K562 (cell line): Measurements from ENCODE around the gene SUSD3. TPM values are rescaled to one million over a fixed set of nuclear protein-coding genes. Genes with fewer than 3 reads are reported as not detected.

Experiments used
- ATAC-seq: fragments of 200-7000 bp; cut with Tn5 transposase; 3 replicates; pipeline ENCODE4 v1.9.1; 2020; ENCODE audit warnings: moderate library complexity
- BruUV-seq: library from RNA; stranded (reverse); fragments of 400-500 nt; replicated peaks from 2 replicates; lab custom pipeline; 2021; lab: Mats Ljungman, UMichigan
- CTCF ChIA-PET: fragments of 300-600 bp; formaldehyde crosslinking; extraction: SDS; loops from one replicate; lab custom pipeline; 2021; ENCODE audit warnings: low intra/inter-chr PET ratio; lab: Yijun Ruan, JAX
- POLR2A ChIA-PET: fragments of 300-600, 350-650 bp; sonication (Branson Sonifier 250); formaldehyde crosslinking; extraction: SDS; loops from one replicate; lab custom pipeline; 2021; ENCODE audit warnings: antibody characterized with exemption, inconsistent platforms; lab: Yijun Ruan, JAX
- DNase-seq, 4 experiments: peaks; one replicate each; pipeline versions ENCODE4 v3.0.0 to v3.0.0-alpha.2; 2011 to 2018; ENCODE audit warnings: low spot score in 3 of 4, mixed read lengths in 3 of 4; ENCODE audit errors: extremely low read depth in 1 of 4
- FAIRE-seq: peaks from 2 replicates; lab custom pipeline; 2011; peaks lifted over from hg19 to GRCh38; lab: Jason Lieb, UNC
- H2AFZ ChIP-seq: 2 replicates; pipeline ENCODE4 v1.6.0; 2011; ENCODE audit warnings: low read depth, low read length, control low read depth, inconsistent platforms
- H3K27ac ChIP-seq: fragments of 200-600 bp; 3 replicates; pipeline ENCODE4 v1.8.0; 2011; ENCODE audit warnings: low read depth, mild to moderate bottlenecking, control low read depth, inconsistent platforms, low read length, moderate library complexity, mixed read lengths; ENCODE audit errors: extremely low read depth
- H3K27me3 ChIP-seq, 2 experiments: fragments of 300-600 bp in 1 of 2; 2 replicates in 1 of 2; 3 replicates in 1 of 2; pipeline versions ENCODE4 v1.6.0 to v1.8.0; 2011; ENCODE audit warnings: inconsistent platforms in 2 of 2, low read length in 2 of 2, mild to moderate bottlenecking in 1 of 2, mixed read lengths in 1 of 2, moderate library complexity in 1 of 2; ENCODE audit not compliant: control insufficient read depth in 2 of 2, insufficient read depth in 2 of 2
- H3K36me3 ChIP-seq: fragments of 300-600 bp; 3 replicates; pipeline ENCODE4 v1.8.0; 2011; ENCODE audit warnings: mild to moderate bottlenecking, low read length, inconsistent platforms; ENCODE audit not compliant: control insufficient read depth, insufficient read depth
- H3K4me1 ChIP-seq, 2 experiments: fragments of 200-600 bp in 1 of 2; replicated peaks in 1 of 2; 2 replicates in 1 of 2; 3 replicates in 1 of 2; pipeline versions ENCODE4 v1.5.1 to v1.8.0; 2011; ENCODE audit warnings: inconsistent platforms in 2 of 2, low read length in 2 of 2, mild to moderate bottlenecking in 1 of 2, mixed read lengths in 1 of 2, moderate library complexity in 1 of 2; ENCODE audit not compliant: control insufficient read depth in 2 of 2, insufficient read depth in 2 of 2
- H3K4me2 ChIP-seq: 2 replicates; pipeline ENCODE4 v1.6.1; 2011; ENCODE audit warnings: low read length, control low read depth, inconsistent platforms, mixed read lengths; ENCODE audit not compliant: insufficient read depth
- H3K4me3 ChIP-seq: fragments of 200-600 bp; sonication (generic), shearing (Covaris generic); 2 replicates; pipeline ENCODE4 v1.5.1; 2016; ENCODE audit warnings: control low read depth, inconsistent platforms
- H3K79me2 ChIP-seq: fragments of 200-600 bp; 3 replicates; pipeline ENCODE4 v1.8.0; 2011; ENCODE audit warnings: low read length, inconsistent platforms; ENCODE audit not compliant: control insufficient read depth, insufficient read depth
- H3K9ac ChIP-seq, 2 experiments: 2 replicates each; pipeline versions ENCODE4 v1.6.0 to v1.6.1; 2011; ENCODE audit warnings: low read depth in 2 of 2, low read length in 2 of 2, control low read depth in 1 of 2, inconsistent platforms in 1 of 2, mild to moderate bottlenecking in 1 of 2, mixed read lengths in 1 of 2; ENCODE audit not compliant: insufficient read depth in 1 of 2
- H3K9me1 ChIP-seq: one replicate; pipeline ENCODE4 v1.6.0; 2011; ENCODE audit warnings: inconsistent platforms, mild to moderate bottlenecking, low read length, moderate library complexity; ENCODE audit not compliant: control insufficient read depth, insufficient read depth
- H3K9me3 ChIP-seq: replicated peaks from 2 replicates; pipeline ENCODE4 v1.5.1; 2011; ENCODE audit warnings: low read depth, low read length, inconsistent platforms; ENCODE audit not compliant: control insufficient read depth, insufficient read depth
- H4K20me1 ChIP-seq: replicated peaks from 2 replicates; pipeline ENCODE4 v1.6.1; 2011; ENCODE audit warnings: low read length, inconsistent platforms, mixed read lengths; ENCODE audit not compliant: control insufficient read depth, insufficient read depth
- DIDO1 ChIP-seq: fragments of 450-650 bp; IDR thresholded peaks from 2 replicates; pipeline ENCODE4 v1.6.1; 2016; ENCODE audit warnings: low read depth, missing biosample characterization, missing genetic modification characterization
- E2F3 ChIP-seq: fragments of 250-450 bp; sonication (Bioruptor Pico); IDR thresholded peaks from 2 replicates; pipeline ENCODE4 v1.4.0; 2020; ENCODE audit warnings: mild to moderate bottlenecking
- FIP1L1 ChIP-seq: fragments of 200-400 bp; formaldehyde crosslinking; IDR thresholded peaks from 2 replicates; pipeline ENCODE4 v1.6.1; 2018; ENCODE audit warnings: mild to moderate bottlenecking, low read depth, low read length; ENCODE audit not compliant: poor library complexity, severe bottlenecking
- FOXA3 ChIP-seq, 2 experiments: fragments of 450-650 bp in 1 of 2; sonication (generic) in 1 of 2; formaldehyde crosslinking; IDR thresholded peaks in 1 of 2; conservative IDR thresholded peaks in 1 of 2; 2 replicates each; pipeline versions ENCODE4 v1.4.0 to v1.8.0; 2020 to 2022; ENCODE audit warnings: mild to moderate bottlenecking in 2 of 2, missing genetic modification reagents in 1 of 2
- JUN ChIP-seq, 2 experiments: sonication (generic) in 1 of 2; formaldehyde crosslinking in 1 of 2; IDR thresholded peaks; 2 replicates each; pipeline versions ENCODE4 v1.6.1 to v1.8.0; 2012 to 2022; ENCODE audit warnings: borderline replicate concordance in 2 of 2, mild to moderate bottlenecking in 2 of 2, improper control_type of control experiment in 1 of 2, low read depth in 1 of 2, low read length in 1 of 2, missing genetic modification reagents in 1 of 2
- KDM4B ChIP-seq, 2 experiments: fragments of 450-650 bp in 1 of 2; sonication (generic) in 1 of 2; IDR thresholded peaks; 2 replicates each; pipeline ENCODE4 v1.6.1; 2016 to 2017; ENCODE audit warnings: borderline replicate concordance in 2 of 2, antibody characterized with exemption in 1 of 2, low read depth in 1 of 2, mild to moderate bottlenecking in 1 of 2
- KLF10 ChIP-seq: fragments of 250-450 bp; sonication (Bioruptor Pico); IDR thresholded peaks from 2 replicates; pipeline ENCODE4 v1.6.1; 2021; ENCODE audit warnings: matching md5 sums
- LARP7 ChIP-seq: fragments of 450-650 bp; IDR thresholded peaks from 2 replicates; pipeline ENCODE4 v1.6.1; 2016
- NFATC3 ChIP-seq: fragments of 450-650 bp; IDR thresholded peaks from 2 replicates; pipeline ENCODE4 v1.6.1; 2017; ENCODE audit warnings: mild to moderate bottlenecking
- SREBF1 ChIP-seq: fragments of 150-350 bp; IDR thresholded peaks from 2 replicates; pipeline ENCODE4 v1.6.1; 2014; ENCODE audit warnings: antibody characterized with exemption, low read depth, low read length, borderline replicate concordance
- ZMIZ1 ChIP-seq, 2 experiments: fragments of 150-350 bp in 1 of 2; IDR thresholded peaks; 2 replicates each; pipeline ENCODE4 v1.6.1; 2012 to 2016; ENCODE audit warnings: low read depth in 2 of 2, low read length in 2 of 2, mild to moderate bottlenecking in 1 of 2, moderate library complexity in 1 of 2
- ZNF224 ChIP-seq: sonication (generic); formaldehyde crosslinking; IDR thresholded peaks from 2 replicates; pipeline ENCODE4 v1.8.0; 2022; ENCODE audit warnings: mild to moderate bottlenecking, missing genetic modification reagents
- ZNF445 ChIP-seq: fragments of 250-450 bp; sonication (Bioruptor Pico); IDR thresholded peaks from 2 replicates; pipeline ENCODE4 v1.4.0; 2020; ENCODE audit warnings: low read depth, mild to moderate bottlenecking, moderate library complexity
- ZNF586 ChIP-seq: fragments of 450-650 bp; formaldehyde crosslinking; conservative IDR thresholded peaks from 2 replicates; pipeline ENCODE4 v1.4.0; 2020; ENCODE audit warnings: mild to moderate bottlenecking, moderate library complexity
- ZNF79 ChIP-seq: fragments of 250-450 bp; sonication (Bioruptor Pico); IDR thresholded peaks from 2 replicates; pipeline ENCODE4 v1.4.0; 2020; ENCODE audit warnings: low read depth, mild to moderate bottlenecking, moderate library complexity
- WGBS: fragments of 100-300 bp; shearing (Covaris generic); methylation state at CpG from one replicate; pipeline ENCODE4 v1.1.6; 2016; ENCODE audit warnings: low coverage, mixed read lengths; ENCODE audit not compliant: insufficient coverage; ENCODE audit errors: missing lambda C conversion rate; 5-methylcytosine and 5-hydroxymethylcytosine counted together
- in situ Hi-C: fragments of 300-500 bp; cut with MboI; formaldehyde crosslinking; loops from 4 replicates; pipeline ENCODE4 v1.15.0; 2018; ENCODE audit warnings: inconsistent platforms, mixed read lengths
- intact Hi-C: fragments of 100-400 bp; cut with micrococcal nuclease; formaldehyde crosslinking; loops from 2 replicates; pipeline ENCODE4 v1.14.2; 2022
- polyA plus RNA-seq, 8 experiments: library from polyadenylated mRNA; depleted of rRNA in 4 of 8; stranded (reverse) in 5 of 8; unstranded in 3 of 8; fragments of >200 nt; fragmentation: Nextera tagmentation in 2 of 8; fragmentation: Illumina TruSeq in 1 of 8; extraction: Ambion mirVana in 2 of 8; extraction: Trizol in 1 of 8; gene quantifications; 2 replicates each; pipeline versions ENCODE4 v1.2.1 to v1.2.3, GENCODE V29; 2011 to 2014; ENCODE audit warnings: inconsistent platforms in 1 of 8, missing spikeins in 1 of 8
- total RNA-seq, 7 experiments: library from RNA; depleted of rRNA in 6 of 7; stranded (reverse); fragments of >200 nt in 6 of 7; fragmentation: Illumina TruSeq in 2 of 7; extraction: Trizol in 2 of 7; gene quantifications; 2 replicates each; pipeline versions ENCODE4 v1.2.1 to v1.2.3, GENCODE V29; 2011 to 2021; ENCODE audit warnings: low replicate concordance in 1 of 7
- TF ChIP-seq, protein P1 (sequence below): fragments of 450-650 bp; IDR thresholded peaks from 2 replicates; pipeline ENCODE4 v1.6.1; 2016; ENCODE audit warnings: missing biosample characterization, missing genetic modification characterization

The SUSD3 gene
- total and polyA plus RNA-seq, 9 of the 15 experiments (the other 6 are each of a cell fraction or from before 2014, with no cell fraction given), result 1.3 to 21.7 (median 11.4) TPM

DNA sequence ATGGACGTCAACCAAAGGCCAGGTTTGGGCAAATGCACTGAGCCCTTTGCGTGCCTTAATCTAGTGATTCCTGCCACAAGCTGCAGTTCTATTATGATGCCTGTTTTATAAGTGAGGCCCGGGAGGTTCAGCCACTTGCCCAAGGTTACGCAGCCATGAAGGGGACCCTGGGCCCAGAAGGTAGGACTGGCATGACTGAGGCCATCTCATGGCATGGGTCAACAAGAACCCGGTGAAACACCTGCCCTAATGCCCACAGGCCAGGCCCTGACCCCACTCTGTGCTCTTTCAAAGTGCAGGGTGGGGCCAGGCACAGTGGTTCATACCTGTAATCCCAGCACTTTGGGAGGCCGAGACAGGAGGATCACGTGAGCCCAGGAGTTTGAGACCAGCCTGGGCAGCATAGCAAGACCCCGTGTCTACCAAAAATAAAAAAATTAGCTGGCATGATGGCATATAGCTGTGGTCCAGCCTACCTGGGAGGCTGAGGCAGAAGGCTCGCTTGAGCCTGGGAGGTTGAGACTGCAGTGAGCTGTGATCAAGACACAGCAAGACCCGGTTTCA lies 66.9 kb downstream of the SUSD3 start (continued):
- TF ChIP-seq KDM4B (IDR thresholded peaks at IDR 0.05; ENCODE audit: borderline replicate concordance in 2 of 2, low read depth in 1 of 2) (no peak), LARP7 (no peak)

- ATAC-seq (no peak), DNase-seq (no peak), FAIRE-seq (no peak)
- Histone ChIP-seq H3K79me2 (no peaks in the 10 kb centered on the region), H3K27me3 (no peaks in the 10 kb centered on the region), H3K9me1 (no peaks in the 10 kb centered on the region), H4K20me1 (no peaks in the 10 kb centered on the region), H3K4me3 (no peak overlapping the region), H3K9me3 (no peaks in the 10 kb centered on the region), H2AFZ (no peak overlapping the region), H3K9ac (no peak overlapping the region), H3K36me3 (no peaks in the 10 kb centered on the region), H3K27ac (no peak overlapping the region), H3K4me2 (no peak overlapping the region), H3K4me1 (peaks cover 0 to 43% of the 10 kb centered on the region in 2 experiments; a peak in 2 of 5 replicates)
- intact Hi-C loops (no loop called here), in situ Hi-C loops (no loop called here)
- no TSS peak for BruUV-seq
- ChIA-PET CTCF (no interaction called here), POLR2A (interaction anchor here (0.9 kb wide), 1 partner anchor 8 kb away, joined by 4 read pairs; the partner anchor contains the start of gene NINJ1)
- WGBS, result 100% methylated on average over 1 of the region's 23 CpGs
- no peak for TF ChIP-seq DIDO1 (tag)
- no peak for TF ChIP-seq FOXA3 (CRISPR knock-in tag; conservative IDR thresholded peaks at IDR 0.05 in 1 of 2, IDR thresholded peaks at IDR 0.05 in 1 of 2)
- TF ChIP-seq KLF10, result no peak
- TF ChIP-seq, protein P1, sequence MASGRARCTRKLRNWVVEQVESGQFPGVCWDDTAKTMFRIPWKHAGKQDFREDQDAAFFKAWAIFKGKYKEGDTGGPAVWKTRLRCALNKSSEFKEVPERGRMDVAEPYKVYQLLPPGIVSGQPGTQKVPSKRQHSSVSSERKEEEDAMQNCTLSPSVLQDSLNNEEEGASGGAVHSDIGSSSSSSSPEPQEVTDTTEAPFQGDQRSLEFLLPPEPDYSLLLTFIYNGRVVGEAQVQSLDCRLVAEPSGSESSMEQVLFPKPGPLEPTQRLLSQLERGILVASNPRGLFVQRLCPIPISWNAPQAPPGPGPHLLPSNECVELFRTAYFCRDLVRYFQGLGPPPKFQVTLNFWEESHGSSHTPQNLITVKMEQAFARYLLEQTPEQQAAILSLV (tag), result no peak
- no peak for TF ChIP-seq E2F3
- no peak for TF ChIP-seq NFATC3
- TF ChIP-seq ZMIZ1 (IDR thresholded peaks at IDR 0.05; ENCODE audit: low read depth in 2 of 2, low read length in 2 of 2), result no peak
- TF ChIP-seq ZNF445 (CRISPR knock-in tag), result no peak
- no peak for TF ChIP-seq ZNF79 (CRISPR knock-in tag)
- TF ChIP-seq JUN (IDR thresholded peaks at IDR 0.05; ENCODE audit: borderline replicate concordance, low read depth, low read length), result no peak
- TF ChIP-seq JUN (CRISPR knock-in tag; IDR thresholded peaks at IDR 0.05; ENCODE audit: borderline replicate concordance), result no peak
- no peak for TF ChIP-seq ZNF586 (CRISPR knock-in tag)
- TF ChIP-seq SREBF1, result no peak
- no peak for TF ChIP-seq FIP1L1
- TF ChIP-seq ZNF224 (CRISPR knock-in tag), result no peak
Measured at GRCh38 chr9:93126151-93126781, 67.8 kb downstream of the SUSD3 start.
